ENCODE data around the gene SUMF2. TPM values are rescaled to one million over a fixed set of nuclear protein-coding genes. Genes with fewer than 3 reads are reported as not detected.
"Not testable (repeated sequence)": the region's sequence is repeated elsewhere in the genome, so short reads cannot be mapped to it uniquely, and the experiment has no call there.

The SUMF2 gene
- total RNA-seq = 100 to 1,000 TPM; 112 to 113 TPM
- 99.6 to 129 reads per million in 2 donors for total RNA-seq

DNA sequence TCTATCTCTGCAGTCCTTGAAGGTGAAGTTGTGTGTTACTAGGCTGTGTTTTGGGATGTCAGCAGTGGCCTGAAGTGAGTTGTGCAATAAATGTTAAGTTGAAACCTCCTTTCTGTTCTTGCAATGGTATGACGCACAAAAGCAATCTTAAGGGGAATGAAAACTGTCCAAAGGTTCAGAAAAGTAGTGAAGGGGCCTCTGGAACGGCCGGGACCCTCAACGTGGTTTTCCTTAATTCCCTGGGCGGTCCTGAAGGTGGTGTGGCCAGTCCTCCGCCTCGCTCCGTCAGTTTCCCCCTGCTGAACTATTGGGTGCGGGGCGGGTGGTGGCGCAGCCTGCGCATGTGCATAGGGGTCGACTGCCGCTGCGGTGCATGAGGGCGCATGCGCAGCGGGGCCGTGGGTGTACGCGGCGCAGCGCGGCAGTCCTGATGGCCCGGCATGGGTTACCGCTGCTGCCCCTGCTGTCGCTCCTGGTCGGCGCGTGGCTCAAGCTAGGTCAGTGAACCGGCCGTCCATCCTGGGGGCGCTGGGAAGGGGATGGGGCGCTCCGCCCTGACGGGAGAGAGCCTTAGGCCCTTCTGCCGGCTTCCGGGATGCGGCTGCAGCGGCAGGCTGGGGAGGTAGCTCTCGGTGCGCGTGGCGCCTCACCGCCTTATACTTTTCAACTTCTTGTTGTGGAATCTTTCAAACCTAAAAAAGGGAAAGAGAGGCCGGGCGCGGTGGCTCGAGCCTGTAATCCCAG, at the start of gene SUMF2:
Gene SUMF2 (plus strand): TSS at position 405 of the 744 bp plus-strand sequence. CDS start 26 bp downstream, at position 431.
- Mint-ChIP-seq H3K27me3 (no peaks in the 10 kb centered on the region), H3K4me1 (peaks cover 26% of the 10 kb centered on the region), H3K27ac (peak within 1 kb of the TSS; percentile 96), H3K4me3 (peak within 1 kb of the TSS; percentile 93), H3K36me3 (ENCODE audit: low read depth) (peaks cover 15% of the 10 kb centered on the region)
- H3K9me3 ChIP-seq (ENCODE audit: control insufficient read depth, low read length, poor library complexity, severe bottlenecking) = no peaks in the 10 kb centered on the region
- ATAC-seq (peak; percentile 91), DNase-seq (peak; percentile 87 to 92 (median 88))

- H3K4me1 Mint-ChIP-seq; H3K9me3 ChIP-seq (ENCODE audit: control insufficient read depth, low read length, poor library complexity, severe bottlenecking); H3K27me3 Mint-ChIP-seq; H3K4me3 Mint-ChIP-seq; DNase-seq; H3K27ac Mint-ChIP-seq; ATAC-seq; H3K36me3 Mint-ChIP-seq (ENCODE audit: low read depth): not testable (repeated sequence)
Observed at GRCh38 chr7:56017015-56017414, 47.1 kb upstream of the SUMF2 start.

GRCh38 chr7:56019501-56019900, 44.6 kb upstream of the SUMF2 start:
- H3K4me1 Mint-ChIP-seq = peaks cover 2% of the 10 kb centered on the region
- DNase-seq = no peak
- no peaks in the 10 kb centered on the region for H3K27me3 Mint-ChIP-seq
- no peaks in the 10 kb centered on the region for H3K36me3 Mint-ChIP-seq (ENCODE audit: low read depth)
- H3K27ac Mint-ChIP-seq = no peak overlapping the region
- ATAC-seq = no peak
- H3K9me3 ChIP-seq (ENCODE audit: control insufficient read depth, low read length, poor library complexity, severe bottlenecking) = no peaks in the 10 kb centered on the region
- no peak overlapping the region for H3K4me3 Mint-ChIP-seq

DNA sequence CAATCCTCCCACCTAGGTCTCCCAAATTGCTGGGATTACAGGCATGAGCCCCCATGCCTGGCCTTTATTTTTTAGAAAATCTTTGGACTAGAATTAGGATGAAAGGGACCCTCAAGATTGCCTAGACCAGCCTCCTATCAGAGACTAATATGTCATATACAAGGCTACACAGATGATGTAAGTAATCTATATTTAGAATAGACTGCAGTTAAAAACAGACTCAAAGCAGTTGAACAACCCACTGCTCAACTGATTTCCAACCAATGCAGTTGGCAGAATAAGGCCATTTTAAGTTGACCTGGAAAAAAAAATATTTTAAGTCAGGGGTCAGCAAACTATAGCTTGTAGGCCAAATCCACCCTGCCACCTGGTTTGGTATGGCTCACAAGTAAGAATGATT, 40.6 kb upstream of the SUMF2 start:
- Mint-ChIP-seq H3K27me3 (no peaks in the 10 kb centered on the region), H3K4me3 (no peak overlapping the region), H3K36me3 (ENCODE audit: low read depth) (no peaks in the 10 kb centered on the region), H3K27ac (no peak overlapping the region), H3K4me1 (peaks cover 3% of the 10 kb centered on the region)
- H3K9me3 ChIP-seq (ENCODE audit: control insufficient read depth, low read length, poor library complexity, severe bottlenecking) = no peaks in the 10 kb centered on the region
- ATAC-seq (no peak), DNase-seq (no peak)

DNA sequence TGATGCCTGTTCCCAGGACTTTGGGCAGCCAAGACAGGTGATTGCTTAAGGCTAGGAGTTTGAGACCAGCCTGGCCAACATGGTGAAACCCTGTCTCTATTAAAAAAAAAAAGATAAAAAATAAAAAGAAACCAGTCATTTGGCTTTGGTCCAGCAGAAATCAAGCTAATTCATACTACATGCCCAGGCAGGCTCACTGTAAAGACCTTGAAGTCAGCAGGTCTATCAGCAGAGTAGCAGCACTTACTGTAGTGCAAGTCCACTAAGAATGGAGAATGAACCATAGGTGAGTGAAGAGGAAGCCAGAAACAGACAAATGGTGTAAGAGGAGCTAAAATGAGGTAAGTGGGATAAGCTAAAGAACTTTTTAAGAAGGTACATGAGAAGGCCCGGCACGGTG, 37.5 kb upstream of the SUMF2 start:
- ATAC-seq (no peak), DNase-seq (no peak)
- Mint-ChIP-seq H3K27ac (no peak overlapping the region), H3K4me1 (peaks cover 3% of the 10 kb centered on the region), H3K36me3 (ENCODE audit: low read depth) (no peaks in the 10 kb centered on the region), H3K27me3 (no peaks in the 10 kb centered on the region), H3K4me3 (no peak overlapping the region)
- H3K9me3 ChIP-seq (ENCODE audit: control insufficient read depth, low read length, poor library complexity, severe bottlenecking) = no peaks in the 10 kb centered on the region

- Mint-ChIP-seq H3K4me3 (no peak overlapping the region), H3K27me3 (no peaks in the 10 kb centered on the region), H3K4me1 (peaks cover 11% of the 10 kb centered on the region), H3K36me3 (ENCODE audit: low read depth) (no peaks in the 10 kb centered on the region), H3K27ac (no peak overlapping the region)
- no peak for ATAC-seq
- no peak for DNase-seq
- no peaks in the 10 kb centered on the region for H3K9me3 ChIP-seq (ENCODE audit: control insufficient read depth, low read length, poor library complexity, severe bottlenecking)
Observed at GRCh38 chr7:56028942-56029630, 35.0 kb upstream of the SUMF2 start.

DNA sequence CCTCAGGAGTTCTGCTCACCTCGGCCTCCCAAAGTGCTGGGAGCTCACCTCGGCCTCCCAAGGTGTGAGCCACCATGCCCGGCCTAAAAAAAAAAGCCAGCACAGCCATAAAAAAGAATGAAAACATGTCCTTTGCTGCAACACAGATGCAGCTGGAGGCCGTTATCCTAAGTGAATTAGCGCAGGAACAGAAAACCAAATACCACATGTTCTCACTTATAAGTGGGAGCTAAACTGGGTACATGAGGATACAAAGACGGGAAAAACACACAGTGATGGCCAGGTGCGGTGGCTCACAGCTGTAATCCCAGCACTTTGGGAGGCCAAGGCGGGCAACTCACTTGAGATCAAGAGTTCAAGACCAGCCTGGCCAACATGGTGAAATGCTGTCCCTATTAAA, 33.7 kb upstream of the SUMF2 start:
- no peak for DNase-seq
- H3K4me3 Mint-ChIP-seq = no peak overlapping the region
- no peak for ATAC-seq

GRCh38 chr7:56031556-56031955, 32.5 kb upstream of the SUMF2 start:
- not testable (repeated sequence) for H3K4me1 Mint-ChIP-seq; DNase-seq; H3K9me3 ChIP-seq (ENCODE audit: control insufficient read depth, low read length, poor library complexity, severe bottlenecking); H3K27ac Mint-ChIP-seq; H3K4me3 Mint-ChIP-seq; H3K27me3 Mint-ChIP-seq; ATAC-seq; H3K36me3 Mint-ChIP-seq (ENCODE audit: low read depth)

More for the DNA sequence above, 33.7 kb upstream of the SUMF2 start:
- Mint-ChIP-seq H3K36me3 (ENCODE audit: low read depth) (no peaks in the 10 kb centered on the region), H3K27me3 (no peaks in the 10 kb centered on the region), H3K4me1 (peaks cover 9% of the 10 kb centered on the region), H3K27ac (no peak overlapping the region)
- H3K9me3 ChIP-seq (ENCODE audit: control insufficient read depth, low read length, poor library complexity, severe bottlenecking) = no peaks in the 10 kb centered on the region

GRCh38 chr7:56032578-56032977, 31.5 kb upstream of the SUMF2 start:
- not testable (repeated sequence) for H3K36me3 Mint-ChIP-seq (ENCODE audit: low read depth); H3K4me3 Mint-ChIP-seq; DNase-seq; H3K9me3 ChIP-seq (ENCODE audit: control insufficient read depth, low read length, poor library complexity, severe bottlenecking); ATAC-seq; H3K4me1 Mint-ChIP-seq; H3K27ac Mint-ChIP-seq; H3K27me3 Mint-ChIP-seq

GRCh38 chr7:56033671-56034432, 30.2 kb upstream of the SUMF2 start:
- Mint-ChIP-seq H3K4me1 (peaks cover 9% of the 10 kb centered on the region), H3K27ac (no peak overlapping the region), H3K36me3 (ENCODE audit: low read depth) (no peaks in the 10 kb centered on the region), H3K4me3 (peak overlapping the region; percentile 93), H3K27me3 (no peaks in the 10 kb centered on the region)
- DNase-seq = peak; percentile 53 to 67 (median 64)
- peak; percentile 95 for ATAC-seq
- no peaks in the 10 kb centered on the region for H3K9me3 ChIP-seq (ENCODE audit: control insufficient read depth, low read length, poor library complexity, severe bottlenecking)

- no peak overlapping the region for H3K4me3 Mint-ChIP-seq
- H3K9me3 ChIP-seq (ENCODE audit: control insufficient read depth, low read length, poor library complexity, severe bottlenecking) = no peaks in the 10 kb centered on the region
- H3K36me3 Mint-ChIP-seq (ENCODE audit: low read depth) = no peaks in the 10 kb centered on the region
- ATAC-seq (no peak), DNase-seq (no peak)
- no peaks in the 10 kb centered on the region for H3K27me3 Mint-ChIP-seq
- no peaks in the 10 kb centered on the region for H3K4me1 Mint-ChIP-seq
- no peak overlapping the region for H3K27ac Mint-ChIP-seq
Observed at GRCh38 chr7:56040730-56041129, 23.4 kb upstream of the SUMF2 start.

GRCh38 chr7:56045758-56046157, 18.3 kb upstream of the SUMF2 start:
- ATAC-seq; H3K4me3 Mint-ChIP-seq; H3K4me1 Mint-ChIP-seq; H3K9me3 ChIP-seq (ENCODE audit: control insufficient read depth, low read length, poor library complexity, severe bottlenecking); H3K27ac Mint-ChIP-seq; H3K27me3 Mint-ChIP-seq; DNase-seq; H3K36me3 Mint-ChIP-seq (ENCODE audit: low read depth): not testable (repeated sequence)

GRCh38 chr7:56046721-56047445, 17.2 kb upstream of the SUMF2 start:
- no peak overlapping the region for H3K4me3 Mint-ChIP-seq
- no peaks in the 10 kb centered on the region for H3K9me3 ChIP-seq (ENCODE audit: control insufficient read depth, low read length, poor library complexity, severe bottlenecking)
- peaks cover 10% of the 10 kb centered on the region for H3K4me1 Mint-ChIP-seq
- no peaks in the 10 kb centered on the region for H3K36me3 Mint-ChIP-seq (ENCODE audit: low read depth)
- H3K27ac Mint-ChIP-seq = no peak overlapping the region
- ATAC-seq = no peak
- H3K27me3 Mint-ChIP-seq = no peaks in the 10 kb centered on the region
- DNase-seq = no peak

Measured in T-helper 17 cell (primary cell).